HG03196 (cell line): ENCODE results near the gene RASL10A.
"Not testable (repeated sequence)": the region's sequence is repeated elsewhere in the genome, so short reads cannot be mapped to it uniquely, and the experiment has no call there.

Experiments
- ATAC-seq: cut with Tn5 transposase; IDR thresholded peaks from one replicate; pipeline ENCODE4 v1.9.1; 2021; ENCODE audit not compliant: unreplicated experiment

Gene RASL10A, protein sequence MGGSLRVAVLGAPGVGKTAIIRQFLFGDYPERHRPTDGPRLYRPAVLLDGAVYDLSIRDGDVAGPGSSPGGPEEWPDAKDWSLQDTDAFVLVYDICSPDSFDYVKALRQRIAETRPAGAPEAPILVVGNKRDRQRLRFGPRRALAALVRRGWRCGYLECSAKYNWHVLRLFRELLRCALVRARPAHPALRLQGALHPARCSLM

DNA sequence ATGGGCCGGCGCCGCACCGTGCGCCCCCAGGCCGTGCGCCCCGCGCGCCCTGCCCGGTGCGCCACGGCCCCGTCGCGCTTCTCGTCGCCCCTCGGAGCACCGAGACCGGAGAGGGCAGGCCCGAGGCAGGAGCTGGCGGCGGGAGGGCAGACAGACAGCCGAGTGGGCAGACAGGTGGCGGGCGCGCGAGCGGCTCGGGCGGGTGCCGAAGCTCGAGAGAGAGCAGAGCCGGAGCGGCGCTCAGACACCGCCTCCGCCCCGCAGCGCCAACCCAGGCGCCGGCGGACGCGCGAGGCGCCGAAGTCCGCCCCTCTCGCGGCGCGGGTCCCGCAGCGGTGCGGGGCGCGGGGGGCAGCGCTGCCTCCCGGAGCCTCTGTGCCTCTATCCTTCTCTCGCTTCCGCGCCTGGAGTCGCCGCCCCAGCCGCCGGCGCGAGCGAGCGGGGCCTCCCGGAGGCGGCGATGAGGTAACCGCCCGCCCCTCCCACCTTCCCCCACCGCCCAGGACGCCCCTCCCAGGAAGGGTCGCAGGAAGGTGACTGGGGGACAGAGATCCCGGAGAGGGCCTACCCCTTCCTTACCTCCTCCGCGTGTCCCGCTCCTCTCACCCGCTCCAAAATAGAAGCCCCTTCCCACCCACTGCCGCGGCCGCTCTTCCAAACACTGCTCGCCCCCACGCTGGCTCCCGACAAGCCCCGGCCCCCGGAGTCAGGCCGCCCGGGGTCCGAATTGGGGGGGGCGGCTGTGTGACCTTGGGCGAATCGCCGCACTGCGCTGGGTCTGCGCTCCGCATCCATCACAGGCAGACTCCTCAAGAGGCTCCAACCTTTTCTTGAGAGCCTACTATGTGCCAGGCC lies at the start of gene RASL10A:
TSS of gene RASL10A (minus strand) at position 412 of the 855 bp plus-strand sequence. CDS start 451 bp downstream, outside the sequence.
- ATAC-seq, result no peak

DNA sequence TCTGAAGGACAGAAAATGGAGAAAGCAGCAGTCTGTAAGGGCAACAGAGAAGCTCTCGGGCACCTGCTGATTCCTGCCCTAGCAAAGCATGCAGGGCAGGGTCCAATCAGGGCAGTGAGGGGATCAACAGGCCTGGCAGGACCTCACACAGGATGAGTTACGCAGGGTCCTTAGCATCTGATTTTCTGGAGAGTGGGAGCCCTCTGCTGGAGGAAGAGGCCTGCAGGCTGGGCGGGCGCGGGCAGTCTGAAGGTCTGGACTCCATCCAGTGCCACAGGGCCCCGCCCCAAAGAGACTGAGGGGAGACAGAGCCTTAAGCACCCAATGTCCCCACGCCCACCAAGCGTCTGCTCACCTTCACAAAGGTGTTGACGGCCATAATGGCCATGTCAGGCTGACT lies 44.0 kb upstream of the RASL10A start:
- no peak for ATAC-seq

DNA sequence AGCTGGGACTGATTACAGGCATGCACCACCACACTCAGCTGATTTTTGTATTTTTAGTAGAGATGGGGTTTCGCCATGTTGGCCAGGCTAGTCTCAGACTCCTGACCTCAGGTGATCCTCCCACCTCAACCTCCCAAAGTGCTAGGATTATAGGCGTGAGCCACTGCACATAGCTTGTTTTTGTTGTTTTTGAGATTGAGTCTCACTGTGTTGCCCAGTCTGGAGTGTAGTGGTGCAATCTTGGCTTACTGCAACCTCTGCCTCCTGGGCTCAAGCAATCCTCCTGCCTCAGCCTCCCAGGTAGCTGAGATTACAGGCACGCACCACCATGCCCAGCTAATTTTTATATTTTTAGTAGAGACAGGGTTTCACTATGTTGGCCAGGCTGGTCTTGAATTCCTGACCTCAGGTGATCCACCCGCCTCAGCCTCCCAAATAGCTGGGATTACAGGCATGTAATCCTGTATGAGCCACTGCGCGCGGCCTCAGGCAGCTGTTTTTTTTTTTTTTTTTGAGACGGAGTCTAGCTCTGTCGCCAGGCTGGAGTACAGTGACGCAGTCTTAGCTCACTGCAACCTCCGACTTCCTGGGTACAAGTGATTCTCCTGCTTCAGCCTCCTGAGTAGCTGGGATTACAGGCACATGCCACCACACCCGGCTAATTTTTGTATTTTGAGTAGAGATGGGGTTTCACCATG lies 41.8 kb upstream of the RASL10A start:
- ATAC-seq, result not testable (repeated sequence)

DNA sequence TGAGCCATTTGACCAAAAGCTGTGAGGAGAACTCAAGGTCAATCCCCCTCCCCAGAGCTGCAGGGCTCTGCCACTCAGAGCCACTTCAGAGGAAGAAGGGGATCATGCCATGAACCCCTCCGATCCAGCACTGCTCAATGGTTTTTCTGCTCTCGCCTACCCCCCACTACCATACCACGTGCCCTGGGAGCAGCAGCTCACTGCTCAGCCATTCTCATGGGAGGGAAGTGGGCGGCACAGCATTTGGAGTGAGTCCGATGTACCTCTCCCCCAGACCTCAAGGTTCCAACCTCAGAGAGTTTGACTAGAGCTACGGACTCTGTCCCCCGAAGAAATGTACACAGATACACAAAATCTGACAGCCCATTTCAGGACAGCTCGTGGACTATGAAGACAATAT lies 38.4 kb upstream of the RASL10A start:
- ATAC-seq, result no peak

DNA sequence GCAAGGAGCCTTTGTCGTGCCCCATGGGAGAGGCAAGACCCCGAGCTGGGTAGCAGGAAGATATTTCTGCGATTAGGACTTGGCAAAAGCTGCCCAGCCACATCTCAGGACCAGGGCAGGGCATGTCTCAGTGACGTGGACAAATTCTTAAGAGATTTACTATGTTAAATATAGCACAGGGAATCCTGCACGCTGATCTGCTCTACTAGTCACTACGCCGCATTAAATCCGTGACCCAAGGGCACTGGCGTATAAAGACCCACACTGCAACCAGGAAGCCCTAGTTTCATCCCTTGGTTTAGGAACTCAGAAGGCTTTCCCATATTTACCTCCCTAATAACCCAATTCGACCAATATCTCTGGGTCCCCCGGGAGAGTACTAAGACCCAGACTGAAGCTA lies 37.8 kb upstream of the RASL10A start:
- no peak for ATAC-seq

DNA sequence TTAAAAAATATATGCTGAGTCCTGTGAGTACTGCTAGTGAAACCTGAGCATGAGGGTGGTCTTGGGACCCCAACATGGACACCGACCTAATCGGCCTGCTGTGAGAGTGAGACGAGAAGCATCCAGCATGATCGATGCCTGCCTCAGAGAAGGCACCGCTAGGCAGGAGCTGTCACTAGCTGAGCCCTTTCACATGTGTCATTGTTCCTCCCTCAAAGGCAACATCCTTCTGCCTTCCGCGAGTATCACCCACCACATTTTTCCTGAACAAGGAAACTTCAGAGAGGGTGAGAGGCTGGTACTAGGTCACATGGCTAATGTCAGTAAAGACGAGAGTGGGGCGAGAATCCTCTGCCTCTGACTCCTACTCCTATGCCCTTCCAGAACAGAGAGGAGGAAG lies 37.3 kb upstream of the RASL10A start:
- no peak for ATAC-seq

DNA sequence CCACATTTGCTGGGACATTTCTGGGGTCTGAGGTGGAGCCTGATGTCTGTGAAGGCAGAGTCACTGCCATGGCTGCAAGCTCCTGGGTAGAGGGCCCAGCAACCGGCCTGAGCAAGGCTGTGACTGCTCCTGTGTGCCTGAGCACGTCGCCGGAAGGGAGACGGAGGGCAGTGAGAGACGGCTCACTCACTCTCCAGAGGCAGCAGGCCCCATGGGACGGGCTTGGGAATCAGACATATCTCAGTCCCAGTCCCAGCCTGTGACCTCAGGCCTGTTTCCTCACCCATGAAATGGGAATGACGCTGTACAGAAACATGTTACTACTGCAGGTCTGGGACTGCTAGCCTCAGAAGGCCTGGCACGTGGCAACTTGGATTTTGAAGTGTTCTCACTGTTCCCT lies 36.4 kb upstream of the RASL10A start:
- ATAC-seq, result no peak

DNA sequence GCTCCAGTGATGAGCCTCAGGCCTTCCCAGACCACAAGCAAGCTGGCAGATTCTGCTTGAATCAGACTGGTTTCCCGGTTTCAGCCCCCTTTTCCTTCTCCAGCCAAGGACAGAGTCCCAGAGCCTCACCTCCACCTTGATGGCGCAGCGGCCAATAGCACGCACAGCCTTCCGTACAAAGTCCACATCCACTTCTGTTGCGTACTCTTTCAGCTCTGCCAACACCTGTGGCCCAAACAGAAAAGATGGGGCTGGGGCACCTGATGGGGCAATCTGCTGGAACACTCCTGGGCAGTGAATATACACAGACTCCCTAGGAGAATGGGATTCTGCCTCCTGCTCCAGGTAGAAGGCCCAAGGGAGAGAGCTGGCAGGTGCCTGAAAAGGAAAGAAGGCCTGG lies 35.5 kb upstream of the RASL10A start:
- ATAC-seq, result no peak

DNA sequence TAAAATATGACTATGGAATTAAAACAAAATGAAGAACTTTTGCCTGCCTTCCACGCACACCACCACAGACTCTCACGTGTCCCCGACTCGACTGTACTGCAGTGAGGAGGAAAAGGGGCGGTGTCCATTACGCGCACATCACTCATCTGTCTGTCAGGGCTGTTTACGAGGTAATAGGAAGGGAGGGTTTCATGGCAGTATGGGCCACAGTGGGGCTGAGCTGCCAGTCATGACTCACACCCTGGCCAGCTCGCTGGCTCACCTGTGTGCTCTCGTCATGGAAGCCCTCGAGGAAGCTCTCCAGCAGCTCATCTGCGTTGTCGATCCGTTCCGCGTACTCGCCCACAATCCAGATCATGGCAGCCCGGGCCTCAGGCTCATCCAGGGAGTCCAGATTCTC lies 33.5 kb upstream of the RASL10A start:
- no peak for ATAC-seq

DNA sequence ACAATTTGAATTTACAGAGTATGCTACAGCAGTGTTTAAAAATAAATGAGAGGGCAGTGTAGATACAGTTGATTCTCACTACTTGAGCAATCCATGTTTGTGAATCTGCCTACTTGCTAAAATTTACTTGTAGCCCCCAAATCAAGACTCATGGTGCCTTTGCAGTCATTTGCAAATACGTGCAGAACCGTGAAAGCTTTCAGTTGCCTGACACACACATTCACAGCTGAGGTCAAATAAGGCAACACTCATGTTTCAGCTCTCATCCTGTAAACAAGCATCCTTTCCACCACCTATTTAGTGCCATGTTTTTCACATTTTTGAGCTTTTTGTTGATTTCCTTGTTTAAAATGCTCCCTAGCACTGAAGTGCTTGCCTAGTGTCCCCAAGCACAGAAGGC lies 32.5 kb upstream of the RASL10A start:
- ATAC-seq, result no peak

DNA sequence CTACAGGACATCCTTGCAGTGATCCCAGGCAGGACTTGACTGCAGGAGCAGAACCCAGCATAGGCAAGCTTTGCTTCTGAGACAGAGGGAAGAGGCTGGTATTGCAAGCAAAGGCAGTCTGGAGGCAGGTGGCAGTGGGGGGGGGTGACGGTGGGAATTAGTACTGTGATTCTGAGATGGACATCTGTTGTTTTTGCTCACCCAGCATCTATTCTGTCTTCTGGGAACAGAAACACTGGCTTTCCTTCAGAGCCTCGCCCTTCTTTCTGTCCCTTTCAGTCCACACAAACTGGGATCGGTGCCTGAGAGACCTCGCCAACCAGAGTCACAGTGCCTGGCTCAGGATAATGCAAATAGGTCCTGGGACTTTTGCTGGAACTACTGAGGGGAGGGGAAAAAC lies 31.2 kb upstream of the RASL10A start:
- no peak for ATAC-seq

DNA sequence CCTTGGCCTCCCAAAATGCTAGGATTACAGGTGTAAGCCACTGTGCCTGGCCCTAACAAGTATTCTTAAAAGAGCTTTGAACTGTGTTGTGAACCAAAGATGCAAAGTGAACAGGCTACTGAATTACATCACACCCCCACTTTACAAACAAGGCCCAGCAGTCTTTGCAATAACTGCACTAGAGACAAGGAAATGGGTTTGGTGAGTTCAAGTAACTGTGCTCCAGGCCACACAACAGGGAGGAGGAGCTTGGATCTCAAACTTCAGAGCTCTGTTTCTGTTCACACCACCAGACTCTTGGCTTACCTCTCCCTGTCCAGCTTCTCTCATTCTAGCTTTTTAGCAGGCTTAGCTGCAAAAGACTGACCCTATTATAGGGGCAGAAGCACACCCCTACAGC lies 30.4 kb upstream of the RASL10A start:
- no peak for ATAC-seq

DNA sequence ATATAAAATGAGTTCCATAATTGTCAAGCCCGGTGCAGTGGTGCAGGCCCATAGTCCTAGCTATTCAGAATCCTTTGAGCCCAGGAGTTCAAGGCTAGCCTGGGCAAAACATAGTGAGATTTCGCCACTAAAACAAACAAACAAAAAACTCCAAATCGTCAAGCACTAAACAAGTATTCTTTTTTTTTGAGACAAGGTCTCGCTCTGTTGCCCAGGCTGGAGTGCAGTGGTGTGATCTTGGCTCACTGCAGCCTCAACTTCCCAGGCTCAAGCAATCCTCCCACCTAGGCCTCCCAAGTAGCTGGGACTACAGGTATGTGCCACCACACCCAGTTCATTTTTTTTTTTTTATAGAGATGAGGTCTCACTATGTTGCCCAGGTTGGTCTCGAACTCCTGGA lies 29.4 kb upstream of the RASL10A start:
- not testable (repeated sequence) for ATAC-seq

DNA sequence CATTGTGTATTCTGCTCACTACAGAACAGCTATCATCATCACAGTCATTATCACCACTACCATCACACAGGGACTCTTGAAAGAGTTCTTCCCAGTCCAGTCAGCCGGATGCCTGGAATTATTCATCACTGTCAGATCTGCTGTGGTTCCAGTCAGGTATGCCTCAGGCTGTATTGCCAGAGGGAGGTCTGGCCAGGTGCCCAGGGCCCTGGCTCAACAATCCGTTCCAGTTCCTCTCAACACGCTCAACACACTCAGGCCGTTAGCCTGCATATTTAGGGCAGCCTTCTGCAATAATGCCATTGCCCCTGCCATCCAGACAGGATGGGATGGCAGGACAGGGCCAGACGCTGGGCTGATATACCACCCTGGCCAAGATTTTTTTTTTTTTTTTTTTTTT lies 28.6 kb upstream of the RASL10A start:
- no peak for ATAC-seq

DNA sequence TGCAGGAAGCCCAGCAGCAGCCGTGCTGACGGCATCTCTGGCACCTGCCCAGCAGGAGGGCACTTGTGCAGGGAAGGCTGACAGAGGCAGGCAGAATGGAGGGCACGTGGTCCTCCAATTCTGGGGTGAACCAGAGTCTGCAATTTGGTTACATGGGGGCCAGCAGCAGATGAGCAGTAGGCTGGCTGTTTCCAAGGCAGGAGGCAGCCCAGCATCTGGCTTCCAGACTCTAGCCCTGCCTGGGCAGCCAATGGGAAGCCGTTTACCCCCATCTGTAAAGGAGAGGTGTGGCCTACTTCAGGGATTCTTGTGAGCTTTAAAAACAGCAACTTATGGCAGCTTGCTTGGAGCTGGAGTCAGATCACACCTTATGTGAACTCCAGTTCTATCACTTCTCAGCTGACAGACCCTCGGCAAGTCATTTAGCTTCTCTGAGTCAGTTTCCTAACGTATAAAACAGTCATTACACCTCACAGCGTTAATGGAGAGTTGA lies 27.9 kb upstream of the RASL10A start:
- no peak for ATAC-seq

DNA sequence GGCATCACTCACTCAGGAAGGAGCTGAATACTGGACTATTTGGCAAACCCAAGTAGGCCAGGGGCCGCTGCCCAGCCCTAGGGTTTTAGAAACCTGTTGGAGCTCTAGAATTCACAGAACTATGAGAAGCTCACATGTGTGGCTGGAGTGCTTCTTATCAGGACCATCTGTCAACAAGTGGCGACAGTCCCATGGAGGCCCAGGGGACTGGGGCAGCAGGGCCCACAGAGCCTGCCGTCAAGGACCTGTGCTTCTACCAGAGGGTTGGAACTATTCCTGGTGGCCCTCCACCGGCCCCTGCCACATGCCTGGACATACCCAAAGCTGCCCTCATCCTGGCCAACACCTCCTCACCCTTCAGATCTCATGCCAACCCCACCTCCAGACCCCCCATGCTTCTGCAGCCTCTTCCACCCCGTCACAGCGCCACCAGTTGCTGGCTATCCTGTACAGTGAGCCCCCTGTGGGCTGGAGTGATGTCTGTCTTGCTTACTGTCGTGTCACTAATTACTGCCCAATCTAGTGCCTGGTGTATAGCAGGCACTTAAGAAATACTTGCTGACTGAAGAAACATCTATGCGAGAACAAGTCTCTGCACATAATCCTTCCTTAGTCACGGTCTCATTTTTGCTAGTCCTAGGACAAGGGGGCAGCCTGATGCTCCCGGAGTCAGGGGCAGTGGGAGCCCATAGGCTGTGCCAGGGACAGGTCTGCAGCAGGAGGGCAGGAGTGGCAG lies 27.2 kb upstream of the RASL10A start:
- no peak for ATAC-seq

DNA sequence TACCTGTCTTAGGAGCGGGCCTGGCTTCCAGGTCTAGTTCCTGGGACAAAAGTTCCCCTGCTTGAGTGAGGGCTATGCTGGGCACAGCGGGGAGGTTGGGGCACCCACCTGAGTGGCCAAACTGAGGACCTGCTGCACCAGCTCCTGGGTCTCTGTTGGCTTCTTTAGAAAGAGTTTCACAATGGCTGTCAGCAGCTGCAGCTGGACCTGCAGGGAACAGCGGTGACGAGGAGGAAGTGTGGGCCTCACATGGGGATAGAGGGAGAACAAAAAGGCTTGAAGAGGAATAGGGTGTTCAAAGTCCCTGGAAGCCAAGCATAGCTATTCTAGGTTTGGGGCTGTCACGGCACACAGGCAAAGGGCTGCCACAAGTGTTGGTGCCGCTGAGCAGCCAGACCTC lies 26.7 kb upstream of the RASL10A start:
- ATAC-seq, result no peak

DNA sequence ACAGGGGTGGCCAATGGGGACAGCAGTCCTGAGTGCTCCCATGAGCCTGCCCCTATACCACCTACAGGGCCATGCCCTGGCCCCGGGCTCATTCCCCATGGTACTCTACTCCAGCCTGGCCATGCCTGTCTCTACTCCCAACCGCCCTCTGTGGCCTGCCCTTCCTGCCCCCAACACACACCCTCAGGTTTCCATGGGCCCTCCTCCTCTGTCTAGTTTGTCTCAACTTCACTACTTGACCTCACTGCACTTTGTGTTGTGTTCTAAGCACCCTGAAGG lies 26.3 kb upstream of the RASL10A start:
- ATAC-seq, result no peak

DNA sequence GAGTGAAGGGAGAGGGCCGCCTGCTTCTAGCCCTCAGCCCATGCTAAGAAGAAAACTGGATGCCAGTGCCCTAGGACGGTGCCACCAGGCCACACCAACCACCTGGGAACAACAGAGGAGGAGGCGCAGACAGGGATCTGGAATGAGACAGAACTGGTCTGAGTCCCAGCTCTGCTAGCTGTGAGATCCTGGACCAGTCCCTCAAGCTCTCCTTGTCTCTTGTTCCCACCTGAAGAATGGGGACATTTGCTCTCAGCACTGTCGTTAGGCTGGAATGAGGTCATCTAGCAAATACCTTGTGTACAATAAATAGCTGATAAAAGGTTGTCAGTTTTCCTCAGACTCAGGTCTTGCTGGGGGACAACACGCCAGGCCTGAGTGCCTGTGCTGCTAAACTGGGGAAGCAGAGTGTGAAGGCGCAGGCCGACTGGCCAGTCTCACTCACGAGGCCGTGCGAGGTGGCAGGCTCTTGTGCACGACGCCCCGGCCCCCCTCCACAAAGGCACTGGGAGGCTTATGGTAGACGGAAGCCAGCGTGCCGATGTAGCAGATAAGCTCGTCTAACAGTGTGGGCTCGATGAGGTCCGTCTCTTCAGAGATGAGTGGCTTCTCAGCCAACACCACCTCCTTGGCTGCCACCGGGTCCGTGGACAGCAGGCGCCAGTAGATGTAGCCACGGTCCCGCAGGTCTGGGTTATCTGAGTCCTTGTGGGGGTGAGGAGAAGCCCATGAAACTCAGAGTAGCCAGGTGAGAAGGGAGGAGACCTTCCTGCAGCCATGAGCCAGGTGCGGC lies 25.8 kb upstream of the RASL10A start:
- no peak for ATAC-seq

DNA sequence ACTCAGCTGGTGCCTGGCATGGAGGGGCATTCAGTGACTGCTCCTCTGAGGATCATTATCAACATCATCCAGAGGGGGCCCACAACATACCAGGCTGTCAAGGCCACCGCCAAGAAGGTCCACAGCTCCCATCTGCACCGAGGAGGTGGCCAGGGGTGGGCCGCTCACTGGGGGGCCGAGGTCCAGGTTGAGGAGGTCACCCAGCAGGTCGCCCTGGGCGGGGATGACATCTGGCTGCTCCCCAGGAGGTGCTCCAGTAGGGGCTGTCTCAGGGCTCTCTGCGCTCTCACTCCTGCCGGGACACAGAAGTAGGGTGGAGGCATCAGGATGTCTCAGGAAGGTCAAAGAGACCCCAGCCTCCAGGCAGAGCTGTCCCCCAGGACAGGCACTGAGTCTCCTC lies 25.1 kb upstream of the RASL10A start:
- no peak for ATAC-seq
